Activated T-cell treated with anti-CD3 and anti-CD28 coated beads for 4 hours (primary cell): ENCODE data around the gene VWF.
"Not testable (repeated sequence)": the region's sequence is repeated elsewhere in the genome, so short reads cannot be mapped to it uniquely, and the experiment has no call there.

Source experiments
- DNase-seq: peaks from one replicate; pipeline ENCODE4 v3.0.0-alpha.2; 2020

Gene VWF

GRCh38 chr12:6029401-6029800 is 95.1 kb downstream of the VWF start:
- DNase-seq = no peak

GRCh38 chr12:6026998-6027397 is 97.5 kb downstream of the VWF start:
- DNase-seq = no peak

DNA sequence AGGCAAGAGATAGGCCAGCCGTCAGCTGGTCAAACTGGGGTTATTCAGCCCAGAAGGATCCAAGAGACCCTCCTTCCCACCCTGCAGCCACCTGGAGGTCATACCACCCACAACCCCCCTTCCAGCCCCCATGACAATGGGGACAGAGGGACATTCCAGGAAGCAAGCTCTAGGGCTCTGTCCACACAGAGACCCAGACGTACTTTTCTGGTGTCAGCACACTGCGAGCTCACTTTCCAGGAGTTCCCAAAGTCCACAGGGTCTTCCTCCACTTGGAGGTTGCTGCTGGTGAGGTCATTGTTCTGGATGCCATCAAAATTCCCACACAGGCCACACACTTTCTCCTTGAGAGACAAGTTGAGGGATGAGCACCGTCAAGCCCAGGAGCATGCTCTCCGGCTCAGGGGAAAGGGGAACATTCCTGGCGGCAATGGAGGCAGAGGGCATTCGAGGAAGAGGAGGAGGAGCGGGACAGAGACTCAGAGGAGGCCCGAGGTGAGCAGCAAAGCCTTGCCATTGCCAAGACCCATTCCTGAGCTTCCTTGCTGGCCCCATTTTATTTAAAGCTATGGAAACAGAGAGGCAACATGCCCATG is 98.7 kb downstream of the VWF start:
- DNase-seq = not testable (repeated sequence)

DNA sequence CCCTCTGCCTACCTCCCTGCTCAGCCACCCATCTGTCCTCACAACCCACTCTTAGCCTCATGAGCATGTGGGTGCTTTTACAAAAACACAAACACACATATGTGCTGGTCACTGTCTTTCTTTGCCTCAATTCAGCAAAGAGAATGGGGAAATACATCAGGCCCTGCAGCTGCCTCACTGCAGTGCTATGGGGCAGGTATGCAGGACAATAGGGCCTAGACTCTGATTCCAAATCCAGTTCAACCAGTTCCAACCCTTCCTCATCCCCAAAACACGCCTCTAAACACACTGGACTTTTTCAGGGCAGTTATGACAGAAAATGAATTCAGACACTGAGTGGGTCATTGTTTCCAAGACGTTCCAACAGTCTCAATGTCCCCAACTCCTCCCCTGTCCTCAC is 100.4 kb downstream of the VWF start:
- DNase-seq = not testable (repeated sequence)

- DNase-seq = no peak
These were observed 103.5 kb downstream of the VWF start for GRCh38 chr12:6020930-6021329.

DNA sequence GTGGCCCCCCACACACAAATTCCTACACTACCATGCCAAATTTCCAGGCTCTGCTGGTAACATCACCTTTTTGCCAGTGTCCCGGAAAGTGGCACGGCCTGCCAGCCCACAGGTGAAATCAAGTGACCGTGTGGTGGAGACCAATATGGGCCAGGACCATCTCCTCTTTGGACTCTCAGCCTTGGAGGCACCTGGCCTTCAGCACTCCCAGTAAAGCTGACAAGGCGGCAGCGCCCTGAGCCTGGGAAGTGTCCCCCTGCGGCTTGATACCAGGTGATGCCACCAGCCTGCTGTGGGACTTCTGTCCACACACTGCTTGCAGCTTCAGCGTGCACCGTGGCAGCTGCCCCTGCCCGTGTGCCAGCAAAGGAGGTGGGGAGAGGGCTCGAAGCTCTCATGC is 104.0 kb downstream of the VWF start:
- not testable (repeated sequence) for DNase-seq

DNA sequence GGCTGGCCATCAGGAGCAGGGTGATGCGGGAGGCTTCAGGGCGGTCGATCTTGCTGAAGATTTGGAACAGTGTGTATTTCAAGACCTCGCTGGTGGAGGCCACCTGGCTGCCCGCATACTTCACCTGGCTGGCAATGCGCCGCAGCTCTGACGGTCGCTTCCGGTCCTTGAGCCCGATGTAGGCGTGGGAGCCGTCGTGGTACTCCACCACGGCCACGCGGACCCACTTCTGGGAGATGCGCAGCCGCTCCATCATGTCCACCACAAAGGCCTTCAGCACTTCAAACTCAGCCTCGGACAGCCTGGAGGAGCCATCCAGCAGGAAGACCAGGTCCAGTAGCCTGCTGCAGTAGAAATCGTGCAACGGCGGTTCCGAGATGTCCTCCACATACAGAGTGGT is 105.2 kb downstream of the VWF start:
- not testable (repeated sequence) for DNase-seq

- no peak for DNase-seq
These were observed 106.2 kb downstream of the VWF start for GRCh38 chr12:6018265-6018664.

DNA sequence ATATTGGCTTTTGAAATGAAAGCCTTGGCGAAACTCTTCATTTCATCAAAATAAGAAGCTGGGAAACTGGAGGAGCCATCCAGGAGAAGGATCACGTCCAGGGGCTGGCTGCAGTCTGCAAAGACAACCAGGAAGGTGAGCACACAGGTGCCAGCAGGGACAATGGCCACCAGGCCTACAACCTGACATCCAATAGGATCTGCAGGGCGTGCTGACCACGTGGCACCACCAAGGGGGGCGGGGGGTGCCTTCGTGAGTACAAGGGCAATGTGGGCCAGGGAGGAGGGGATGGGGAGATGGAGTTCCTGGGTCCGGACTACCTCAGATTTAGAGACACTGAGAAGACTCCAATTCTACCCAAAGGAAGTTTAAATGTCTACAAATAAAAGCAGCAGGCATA is 107.7 kb downstream of the VWF start:
- DNase-seq = no peak

- DNase-seq = not testable (repeated sequence)
These were observed 108.5 kb downstream of the VWF start for GRCh38 chr12:6016004-6016403.

GRCh38 chr12:6015271-6015670 is 109.2 kb downstream of the VWF start:
- not testable (repeated sequence) for DNase-seq

DNA sequence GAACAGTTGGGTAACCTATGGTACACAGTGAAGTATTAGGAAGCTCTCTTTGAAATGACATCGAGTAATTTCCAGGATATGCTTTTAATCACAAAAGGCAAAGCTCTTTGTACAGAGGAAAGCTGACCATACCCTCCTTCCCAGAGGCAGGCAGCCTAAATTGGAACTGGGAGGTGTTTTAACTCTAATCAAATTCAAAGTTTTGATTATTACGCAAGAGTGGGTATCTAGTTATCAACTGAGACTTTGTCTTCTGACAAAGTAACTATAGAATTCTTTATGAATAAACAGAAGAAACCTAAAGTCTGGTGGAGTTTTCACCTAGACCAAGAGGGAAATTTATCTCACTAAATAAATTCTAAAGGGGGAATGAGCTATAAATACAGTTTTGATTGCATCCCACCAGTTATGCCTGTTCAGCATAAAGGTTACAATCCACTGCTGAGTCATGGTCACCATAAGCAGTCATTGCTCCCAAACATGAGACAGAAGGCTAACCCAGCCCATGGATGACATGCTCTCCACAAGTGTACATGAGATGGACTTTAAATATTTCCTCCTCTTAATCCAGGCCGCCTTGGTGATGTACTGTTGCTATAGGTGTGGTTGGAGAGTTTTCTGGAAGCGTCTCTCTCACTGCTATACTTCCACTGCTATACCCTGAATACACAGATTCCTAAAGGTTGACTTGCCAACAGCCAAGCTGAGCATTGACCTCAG is 113.7 kb downstream of the VWF start:
- DNase-seq = not testable (repeated sequence)

GRCh38 chr12:5997260-5997659 is 127.2 kb downstream of the VWF start:
- DNase-seq = no peak

DNA sequence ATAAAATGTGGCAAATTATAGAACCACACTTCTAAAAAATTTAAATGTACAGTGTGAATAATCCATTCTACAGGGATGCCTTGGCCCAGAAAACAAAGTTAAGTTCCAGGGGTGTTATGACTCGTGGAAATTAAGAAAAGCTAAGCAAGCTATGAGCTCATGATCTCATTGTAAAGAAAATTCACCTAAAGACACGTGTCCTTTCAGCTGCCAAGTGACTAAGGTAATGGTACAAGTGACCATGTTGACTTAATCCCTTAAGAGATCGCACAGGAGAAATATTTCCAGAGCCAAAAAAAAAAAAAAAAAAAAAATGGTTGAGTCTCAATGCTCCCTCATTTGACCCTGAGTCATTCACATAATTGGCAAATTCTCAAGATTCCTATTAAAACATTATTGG is 128.0 kb downstream of the VWF start:
- no peak for DNase-seq

DNA sequence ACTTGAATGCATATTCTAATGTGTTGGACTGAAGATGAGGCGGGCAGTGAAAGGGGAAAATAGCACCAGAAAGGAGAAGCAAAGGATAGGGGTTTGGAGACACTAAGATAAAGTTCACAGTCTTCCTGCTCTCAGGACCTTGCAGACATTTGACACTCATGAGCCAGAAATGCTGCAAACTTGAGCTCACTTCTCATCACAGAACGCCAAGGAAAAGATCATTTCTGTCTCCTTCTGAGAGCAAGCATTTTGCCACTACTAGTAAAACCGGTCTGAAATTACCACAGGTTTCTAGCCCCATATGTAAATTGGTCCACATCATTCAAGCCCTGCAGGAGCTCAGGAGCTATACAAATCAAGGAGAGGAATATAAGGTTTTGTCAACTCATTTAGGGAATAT is 134.8 kb downstream of the VWF start:
- no peak for DNase-seq

DNA sequence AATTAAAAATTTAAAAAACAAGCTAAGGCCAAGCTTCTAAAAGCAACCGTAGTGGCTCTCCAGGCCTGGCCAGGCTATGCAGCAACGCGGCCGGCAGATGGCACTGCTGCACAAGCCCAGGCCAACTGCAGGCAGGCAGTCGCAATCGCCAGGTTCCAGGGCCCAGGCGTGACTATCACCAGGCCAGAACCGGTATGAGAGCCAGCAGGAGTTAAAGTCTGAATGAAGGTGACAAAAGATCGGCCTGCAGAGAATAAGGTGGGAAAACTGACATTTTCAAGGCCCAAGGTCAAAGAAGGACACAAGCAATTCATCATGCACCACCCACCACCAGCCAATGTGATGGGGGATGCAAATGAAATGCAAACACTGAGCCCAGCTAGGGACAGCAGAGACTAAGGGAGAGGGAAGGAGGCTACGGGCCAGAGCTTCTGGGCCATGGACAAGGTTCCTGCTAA is 135.8 kb downstream of the VWF start:
- peak; percentile 42 for DNase-seq

DNA sequence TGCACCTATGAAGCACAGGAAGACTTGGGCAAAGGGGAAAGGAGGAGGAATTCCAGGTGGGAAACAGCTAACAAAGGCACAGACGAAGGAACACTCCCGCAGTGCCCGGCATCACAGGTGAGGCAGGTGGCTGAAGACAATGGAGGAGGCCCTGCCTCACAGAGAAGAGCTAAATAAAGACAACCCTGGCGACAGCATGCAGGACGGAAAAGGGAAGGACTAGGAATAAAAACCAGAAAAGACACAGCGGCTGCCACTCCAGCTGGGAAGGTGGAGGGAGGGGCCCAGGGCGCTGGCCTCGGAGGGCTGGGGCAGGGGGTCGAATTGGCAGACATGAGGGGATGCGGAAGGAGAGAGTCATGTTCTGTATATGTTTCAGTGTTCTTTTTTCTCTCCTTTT is 136.4 kb downstream of the VWF start:
- DNase-seq = no peak

GRCh38 chr12:5987573-5987972 is 136.9 kb downstream of the VWF start:
- no peak for DNase-seq

GRCh38 chr12:5985471-5985870 is 139.0 kb downstream of the VWF start:
- no peak for DNase-seq

DNA sequence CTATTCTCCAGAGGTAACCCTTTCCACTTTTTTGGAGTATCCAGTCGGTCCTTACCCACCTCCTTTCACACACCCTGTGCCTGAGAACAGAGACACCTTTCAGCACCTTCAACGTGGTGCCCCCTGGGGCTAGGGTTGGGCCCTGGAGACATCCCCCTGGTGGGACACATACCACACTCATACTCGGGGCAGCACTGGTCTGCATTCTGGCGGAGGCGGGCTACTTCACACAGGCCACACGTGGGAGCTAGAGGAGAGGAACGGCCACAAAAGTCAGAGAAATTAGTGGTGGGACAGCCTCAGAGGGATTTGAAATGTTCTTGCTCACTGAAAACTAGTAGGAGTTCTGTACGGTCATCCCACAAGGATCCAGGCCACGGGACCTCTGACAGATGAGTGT is 139.6 kb downstream of the VWF start:
- no peak for DNase-seq

DNA sequence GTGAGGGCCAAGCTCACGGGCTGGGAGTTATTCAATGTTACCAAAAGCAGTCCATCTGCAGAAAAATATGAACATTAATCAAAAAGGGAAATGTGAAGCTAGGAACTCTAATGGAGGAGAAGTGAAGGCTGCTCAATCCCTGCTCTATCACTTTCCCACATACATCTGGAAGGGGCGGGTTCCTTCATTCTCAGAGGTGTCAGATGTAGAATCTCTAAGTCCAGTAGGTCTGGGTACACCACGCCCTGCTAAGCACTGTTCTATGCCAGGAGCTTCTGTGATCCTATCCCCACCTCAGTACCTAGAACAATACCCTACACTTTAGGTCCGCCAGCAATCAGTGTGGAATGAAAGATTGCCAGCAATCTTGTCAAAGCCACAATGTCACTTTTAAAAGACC is 142.4 kb downstream of the VWF start:
- DNase-seq = no peak

- DNase-seq = no peak
These were observed 146.9 kb downstream of the VWF start for GRCh38 chr12:5977556-5977955.

DNA sequence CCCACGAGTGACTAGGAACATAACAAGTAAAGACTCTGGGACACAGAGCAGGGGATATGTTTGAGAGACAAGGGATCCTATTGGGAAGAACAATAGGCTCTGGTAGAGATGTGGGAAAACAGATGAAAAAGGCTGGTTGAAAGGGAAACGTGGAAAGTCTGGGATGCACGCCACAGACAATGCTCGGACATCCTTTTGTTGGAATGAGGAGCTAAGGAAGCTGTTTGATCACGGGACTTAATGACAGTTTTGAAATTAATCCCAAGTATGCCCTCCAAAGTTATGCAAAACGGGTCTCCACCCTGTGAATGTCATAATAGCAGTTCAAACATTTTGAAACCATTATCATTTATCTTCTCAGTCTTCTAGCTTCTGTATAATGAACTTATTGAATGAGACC is 147.8 kb downstream of the VWF start:
- no peak for DNase-seq

DNA sequence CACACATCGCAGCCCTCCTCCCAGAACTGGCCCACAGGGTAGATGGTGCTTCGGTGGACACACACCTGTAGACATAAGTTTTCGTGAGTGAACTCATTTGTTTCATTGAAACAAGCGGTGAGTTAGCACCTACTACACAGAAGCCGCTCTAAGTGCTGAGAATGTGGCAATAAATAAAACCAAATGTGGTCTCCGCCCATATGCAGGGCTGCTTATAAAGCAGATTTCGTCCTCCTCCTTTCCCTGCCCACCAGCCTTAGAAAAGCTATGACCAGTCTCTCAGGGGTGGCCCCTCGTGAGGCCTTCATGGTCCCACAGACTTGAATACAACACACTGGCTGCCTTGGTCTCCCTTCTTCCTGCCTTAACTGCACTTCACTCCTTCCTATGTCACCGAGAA is 148.3 kb downstream of the VWF start:
- no peak for DNase-seq
